ENCODE results near the gene PDSS2.

PDSS2 gene, protein sequence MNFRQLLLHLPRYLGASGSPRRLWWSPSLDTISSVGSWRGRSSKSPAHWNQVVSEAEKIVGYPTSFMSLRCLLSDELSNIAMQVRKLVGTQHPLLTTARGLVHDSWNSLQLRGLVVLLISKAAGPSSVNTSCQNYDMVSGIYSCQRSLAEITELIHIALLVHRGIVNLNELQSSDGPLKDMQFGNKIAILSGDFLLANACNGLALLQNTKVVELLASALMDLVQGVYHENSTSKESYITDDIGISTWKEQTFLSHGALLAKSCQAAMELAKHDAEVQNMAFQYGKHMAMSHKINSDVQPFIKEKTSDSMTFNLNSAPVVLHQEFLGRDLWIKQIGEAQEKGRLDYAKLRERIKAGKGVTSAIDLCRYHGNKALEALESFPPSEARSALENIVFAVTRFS

DNA sequence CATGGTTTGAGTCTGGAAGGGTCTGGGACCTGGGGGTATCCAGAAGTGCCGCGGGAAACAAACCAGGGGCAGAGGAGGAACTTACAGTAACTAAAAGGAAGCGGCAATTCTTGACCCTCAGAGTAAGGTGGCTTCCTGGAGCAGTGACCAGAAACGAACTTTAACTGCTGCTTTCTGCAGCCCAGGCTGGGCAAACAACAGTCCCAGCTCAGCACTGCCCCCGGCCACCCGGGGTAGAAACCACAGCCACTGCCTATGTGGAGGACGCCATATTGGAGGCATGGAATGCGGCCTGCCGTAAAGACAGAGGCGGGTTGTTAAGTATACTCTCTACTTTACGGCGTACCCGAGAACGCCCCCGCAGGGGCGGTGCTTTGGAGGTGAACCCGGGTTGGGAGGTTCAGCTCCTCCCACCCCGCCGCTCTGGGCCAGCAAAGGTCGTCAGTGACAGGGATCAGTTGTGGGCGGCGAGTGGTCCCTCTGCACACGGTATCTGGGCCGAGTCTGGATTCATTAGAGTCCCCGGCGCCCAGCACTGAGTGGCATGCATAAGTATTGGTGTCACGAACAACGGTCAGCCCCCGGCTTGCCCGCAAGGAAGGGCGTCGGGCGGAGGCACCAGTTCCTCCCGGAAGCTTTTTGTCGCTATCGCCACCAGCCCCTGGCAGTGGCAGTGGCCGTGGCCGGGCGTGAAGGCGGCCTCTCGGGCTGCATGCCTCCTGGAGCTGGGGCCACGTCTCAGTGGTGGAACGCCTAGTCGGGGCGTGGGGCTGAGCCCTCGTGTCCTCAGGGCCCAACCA, at the start of gene PDSS2:
Gene PDSS2, minus strand, starts transcription at position 282 of the 800 bp plus-strand sequence. Its CDS starts 279 bp downstream, at position 3.
- in situ Hi-C loops (cut with MboI; ENCODE audit: low sequenced_read_pairs): no loop called here

DNA sequence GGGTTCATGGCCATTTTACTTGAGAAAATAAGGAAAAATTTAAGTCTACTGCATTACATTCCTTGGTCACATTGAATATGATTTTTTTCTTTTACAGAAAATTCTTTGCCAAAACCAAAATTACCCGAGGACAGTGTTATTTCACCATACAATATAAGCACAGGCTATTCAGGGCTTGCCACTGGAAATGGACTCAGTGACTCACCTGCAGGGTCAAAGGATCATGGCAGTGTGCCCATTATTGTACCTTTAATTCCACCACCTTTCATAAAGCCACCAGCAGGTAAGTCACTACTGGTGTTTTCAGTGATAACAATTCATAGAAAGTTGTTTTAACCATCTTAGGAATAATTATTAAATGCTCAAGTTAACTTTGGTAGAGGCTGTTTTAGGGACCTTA, 46.8 kb upstream of the PDSS2 start:
- in situ Hi-C loops (cut with MboI; ENCODE audit: low sequenced_read_pairs): no loop called here

DNA sequence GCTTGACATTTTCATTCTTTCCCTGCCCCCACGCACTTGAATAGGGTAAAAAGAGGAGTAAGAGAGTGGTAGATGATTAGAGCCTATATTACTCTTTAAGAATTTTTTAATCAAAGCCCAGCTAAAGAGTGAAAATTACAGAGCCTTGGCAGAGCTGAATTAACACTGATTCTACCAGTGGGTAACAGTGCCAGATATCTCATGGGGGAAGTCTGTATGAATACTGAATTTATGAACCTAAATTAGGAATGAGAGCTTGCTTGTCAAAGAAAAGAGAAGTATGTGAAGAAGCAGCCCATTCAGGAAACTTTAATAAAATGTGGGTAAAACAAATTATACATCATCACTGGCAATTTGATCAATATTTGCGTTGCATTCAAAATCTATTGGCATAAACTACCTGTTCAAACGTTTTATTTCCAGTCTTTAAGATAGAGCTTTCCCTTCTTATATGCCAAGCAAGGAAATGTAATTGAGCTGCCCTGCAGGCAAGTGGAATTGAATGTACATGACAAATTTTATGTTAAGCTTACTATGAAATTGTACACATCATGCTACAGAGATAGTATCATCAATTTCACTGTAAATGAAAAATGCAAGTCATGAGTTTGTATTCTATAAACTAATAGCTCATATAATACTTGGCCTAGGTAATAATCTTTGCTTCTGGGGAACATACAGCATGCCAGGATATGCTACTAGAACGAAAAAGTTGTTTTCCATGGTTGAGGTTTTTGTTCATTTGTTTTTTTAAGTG, 45.1 kb upstream of the PDSS2 start:
- in situ Hi-C loops (cut with MboI; ENCODE audit: low sequenced_read_pairs): no loop called here

DNA sequence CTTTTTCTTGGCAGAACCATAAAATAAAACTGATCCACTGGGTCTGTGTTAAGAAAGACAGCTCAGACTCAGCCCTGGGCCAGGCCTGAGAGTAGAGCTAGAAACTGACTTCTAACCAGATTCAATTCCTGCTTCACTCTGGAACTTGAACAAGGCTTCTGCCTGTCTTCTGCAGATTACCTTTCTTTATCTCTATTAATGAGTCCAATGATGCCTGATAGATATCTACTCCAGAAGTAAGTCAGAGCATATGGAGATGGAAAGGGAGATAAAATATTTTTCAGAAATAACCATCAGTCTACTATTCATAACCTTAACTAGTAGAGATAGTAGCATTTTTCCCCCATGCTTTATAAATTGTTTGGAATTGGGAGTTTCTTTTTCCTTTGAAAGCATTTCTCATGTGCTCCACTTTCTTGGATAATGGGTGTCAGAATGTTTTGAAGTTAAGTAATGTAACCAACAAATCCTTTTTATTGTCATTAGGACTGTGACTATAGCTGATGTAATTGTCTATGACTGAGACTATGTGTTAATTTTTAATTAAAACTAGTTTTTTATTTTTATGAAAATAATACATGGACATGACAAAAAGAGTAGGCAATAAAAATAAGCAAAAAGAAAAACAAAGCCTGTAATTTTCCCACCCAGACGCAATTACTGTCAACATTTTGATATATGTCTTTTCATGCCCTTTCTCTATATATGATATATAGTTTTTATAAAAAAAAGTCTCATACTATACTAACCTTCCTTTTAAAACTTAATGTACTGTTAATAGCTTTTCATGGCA, 37.7 kb upstream of the PDSS2 start:
- in situ Hi-C loops (cut with MboI; ENCODE audit: low sequenced_read_pairs): no loop called here

DNA sequence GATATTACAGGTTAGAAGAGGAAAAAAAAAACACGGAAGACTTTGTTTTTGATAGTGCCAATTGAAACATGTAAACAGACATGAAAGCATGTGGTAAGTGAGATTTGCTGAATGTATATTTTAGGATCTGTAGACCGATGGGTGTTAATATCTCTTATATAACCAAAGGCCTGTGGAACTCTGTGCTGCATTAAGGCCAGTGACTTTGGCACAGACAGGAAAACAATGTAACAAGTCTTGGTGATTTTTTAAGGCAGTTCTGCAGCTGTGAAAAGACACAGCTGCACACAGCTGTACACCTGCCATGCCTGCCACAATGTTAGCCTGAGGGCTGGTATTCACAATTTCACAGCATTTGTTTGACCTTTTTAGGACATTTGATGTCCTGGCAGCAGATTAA, 36.6 kb upstream of the PDSS2 start:
- in situ Hi-C loops (cut with MboI; ENCODE audit: low sequenced_read_pairs): no loop called here

DNA sequence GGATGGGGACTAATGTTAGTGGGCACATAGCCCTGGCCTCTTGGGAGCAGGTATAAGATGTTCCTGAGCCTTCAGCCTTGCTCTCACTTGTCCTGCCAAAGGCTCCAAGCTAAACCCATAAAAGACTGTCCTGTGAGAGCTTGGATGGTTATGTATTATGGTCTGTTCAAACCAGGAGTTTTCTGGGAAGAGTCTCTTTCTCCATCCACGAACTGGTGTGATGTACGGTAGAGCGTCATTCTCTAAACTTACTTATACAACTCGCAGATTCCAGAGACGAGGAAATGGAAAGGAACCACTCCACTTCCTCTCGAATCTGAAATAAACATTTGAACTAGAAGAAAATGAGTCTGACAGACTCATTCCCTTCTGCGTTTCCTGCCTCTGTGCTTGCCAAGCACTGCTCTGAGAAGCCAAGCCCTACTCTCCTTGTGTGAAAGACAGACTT, 35.9 kb upstream of the PDSS2 start:
- in situ Hi-C loops (cut with MboI; ENCODE audit: low sequenced_read_pairs): no loop called here

DNA sequence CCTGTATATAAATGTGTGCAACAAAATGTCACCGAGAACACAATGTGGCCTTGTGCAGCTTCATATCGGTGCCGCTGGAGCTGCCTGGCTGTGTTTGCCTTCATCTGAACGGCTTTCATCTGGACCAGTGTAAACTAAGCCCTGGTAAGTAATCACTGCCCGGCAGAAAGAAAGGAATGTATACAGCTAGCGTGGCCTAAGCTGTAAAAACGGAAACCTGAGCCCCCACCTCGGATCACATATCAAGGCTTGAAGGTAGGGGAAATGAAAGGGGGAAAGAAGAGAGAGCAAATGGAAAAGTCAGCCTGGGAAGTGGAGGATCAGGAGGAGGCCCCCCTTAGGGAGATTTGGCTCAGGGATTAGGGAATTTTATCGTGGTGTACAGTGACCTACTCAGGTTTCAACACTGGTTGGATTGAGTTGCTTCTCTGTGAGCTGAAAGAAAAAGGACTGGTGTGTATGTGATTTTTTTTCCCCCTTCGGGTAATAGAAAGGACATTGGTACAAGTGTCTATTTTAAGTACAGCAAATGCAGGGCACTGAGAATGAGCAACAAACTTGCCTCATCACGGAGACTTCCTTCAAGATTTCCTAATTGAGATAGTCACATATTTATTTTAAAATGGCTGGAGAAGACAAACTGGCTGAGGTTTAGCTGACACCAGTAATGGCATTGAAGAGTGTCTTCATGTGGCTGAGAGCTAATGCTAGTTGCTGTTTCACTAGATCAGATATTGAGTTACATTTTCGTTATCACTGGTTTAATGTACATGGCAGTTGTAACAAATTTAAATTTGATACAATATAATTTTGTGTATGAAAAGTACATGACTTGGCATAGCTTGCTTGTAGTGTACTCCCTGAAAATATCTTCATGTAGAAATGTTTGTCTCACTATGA, 34.0 kb upstream of the PDSS2 start:
- in situ Hi-C loops (cut with MboI; ENCODE audit: low sequenced_read_pairs): no loop called here

DNA sequence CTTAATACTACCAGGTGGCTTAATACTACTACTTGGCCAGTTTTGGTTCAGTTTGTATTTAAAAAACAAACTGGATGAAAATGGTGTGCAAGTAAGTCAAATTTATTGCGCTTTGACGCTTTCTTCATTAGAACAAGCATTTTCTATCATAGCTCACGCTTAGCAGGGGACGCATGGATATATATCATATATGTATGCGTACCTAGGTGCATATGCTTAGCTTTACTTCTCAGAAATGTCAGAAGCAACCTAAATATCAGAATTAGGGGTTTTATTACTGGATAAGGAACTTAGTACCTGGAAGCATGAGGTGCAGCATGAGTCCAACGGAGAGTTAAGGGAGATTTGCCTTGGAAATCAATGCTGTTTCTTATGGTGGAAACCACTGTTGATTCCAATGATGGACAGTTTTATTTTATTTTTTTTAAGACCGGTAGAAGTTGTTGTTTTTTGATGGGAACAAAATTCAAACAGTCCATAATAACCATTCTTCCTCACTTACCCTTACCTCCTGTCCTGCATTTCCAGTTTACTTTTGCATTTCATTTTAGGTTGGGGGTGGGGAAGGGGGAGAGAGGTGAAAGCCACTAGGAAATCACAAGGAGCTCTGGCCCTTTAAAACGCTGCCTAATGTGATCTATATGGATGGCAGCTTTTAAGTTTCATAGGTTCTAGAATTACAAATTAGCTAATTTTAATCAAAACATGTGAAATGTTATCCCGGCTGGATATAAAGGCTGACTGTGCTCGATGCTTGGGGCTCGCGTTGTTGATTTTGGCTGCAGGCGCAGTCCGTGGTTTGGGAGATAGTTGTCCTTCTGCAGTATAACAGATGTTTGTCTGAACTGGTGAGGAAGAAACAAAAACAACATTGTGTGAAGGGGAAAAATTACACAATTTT, 32.6 kb upstream of the PDSS2 start:
- in situ Hi-C loops (cut with MboI; ENCODE audit: low sequenced_read_pairs): no loop called here

DNA sequence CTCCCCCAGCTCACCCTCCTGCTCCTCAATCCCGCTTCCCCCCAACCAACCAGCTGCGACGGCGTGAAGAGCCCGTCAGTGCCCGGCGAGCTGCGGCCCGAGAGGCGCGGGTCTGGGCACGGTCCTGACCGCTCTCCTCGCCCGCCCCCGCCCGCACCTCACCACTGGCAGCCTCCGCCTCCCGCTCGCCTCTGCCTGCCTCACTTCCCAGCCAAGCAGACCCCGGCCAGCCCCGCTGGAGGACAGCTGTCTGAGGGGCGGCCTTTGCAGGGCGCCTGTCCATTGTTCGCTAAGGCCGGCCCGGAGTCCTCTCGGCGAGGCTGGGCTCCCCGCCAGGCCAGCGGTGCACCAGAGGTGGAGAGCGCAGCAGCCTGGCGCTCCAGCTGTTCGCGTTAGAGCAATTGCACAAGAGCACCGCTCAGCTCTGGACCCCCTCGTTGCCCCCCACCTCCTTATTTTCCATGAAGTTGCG, 31.8 kb upstream of the PDSS2 start:
- in situ Hi-C loops (cut with MboI; ENCODE audit: low sequenced_read_pairs): no loop called here

DNA sequence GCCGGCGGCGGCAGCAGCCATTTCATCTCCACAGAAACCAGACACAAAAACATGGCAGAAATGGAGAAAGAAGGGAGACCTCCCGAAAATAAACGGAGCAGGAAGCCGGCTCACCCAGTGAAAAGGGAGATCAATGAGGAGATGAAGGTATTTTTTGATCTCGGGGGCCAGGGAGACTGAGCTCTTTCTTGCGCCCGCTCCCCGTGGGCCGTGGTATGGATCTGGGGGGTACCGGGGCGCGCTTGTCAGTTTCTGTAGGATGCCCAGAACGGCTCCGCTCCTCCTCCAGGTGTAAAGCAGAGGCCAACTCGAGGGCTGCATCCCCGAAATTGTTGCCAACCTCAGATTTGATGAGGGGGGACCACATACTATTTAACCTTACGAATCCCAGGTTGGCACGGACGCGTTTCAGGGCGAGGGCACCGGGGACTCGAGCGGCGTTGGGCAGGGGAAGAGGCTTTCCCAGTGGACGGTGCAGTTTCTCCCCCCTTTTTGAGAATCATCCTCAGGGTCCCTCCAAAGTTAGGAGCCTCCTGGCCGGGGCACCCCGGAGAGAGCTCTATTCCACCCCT, 31.3 kb upstream of the PDSS2 start:
- in situ Hi-C loops (cut with MboI; ENCODE audit: low sequenced_read_pairs): no loop called here

DNA sequence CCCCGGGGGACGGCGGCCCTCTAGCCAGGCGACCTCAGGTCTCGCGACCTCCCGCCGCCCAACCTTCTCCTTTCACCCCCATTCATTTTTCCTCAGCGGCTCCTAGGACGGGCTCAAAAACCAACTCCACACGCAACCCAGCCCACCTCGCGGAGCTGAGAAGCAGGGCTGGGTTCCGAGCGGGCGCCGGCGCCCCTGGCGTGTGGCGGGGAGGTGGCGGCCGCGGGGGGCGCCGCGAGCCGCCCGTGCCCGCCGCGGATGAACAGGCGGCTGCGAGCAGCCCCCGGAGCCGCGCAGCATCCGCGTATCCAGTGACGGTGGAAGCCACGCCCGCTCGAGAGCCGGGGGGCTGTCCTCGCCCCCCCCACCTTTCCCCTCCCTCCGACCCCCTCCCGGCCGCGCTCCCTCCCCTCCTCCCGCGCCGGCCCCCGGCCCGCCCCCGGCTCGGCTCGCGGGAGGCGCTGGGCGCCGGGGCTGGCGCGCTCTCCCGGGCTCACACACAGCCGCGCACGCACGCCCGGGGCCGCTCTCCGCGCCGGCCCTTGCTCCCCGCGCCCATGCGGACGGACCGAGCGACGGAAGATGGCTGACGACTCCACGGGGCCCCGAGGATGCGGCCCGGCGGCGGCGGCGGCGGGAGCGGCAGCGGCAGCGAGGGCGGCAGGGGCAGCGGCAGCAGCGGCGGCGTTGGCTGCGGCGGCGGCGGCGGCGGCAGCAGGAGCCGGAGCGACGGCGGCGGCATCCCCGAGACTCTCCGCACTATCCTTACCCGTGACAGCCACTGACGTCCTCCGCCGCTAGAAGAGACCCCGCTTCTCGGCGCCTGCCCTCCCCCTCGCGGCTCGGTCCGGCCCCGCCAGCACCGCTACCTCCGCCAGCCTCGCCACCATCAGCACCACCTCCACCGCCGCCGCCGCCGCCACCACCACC, 30.5 kb upstream of the PDSS2 start, which contains the start of gene SOBP:
Gene SOBP, plus strand, starts transcription at position 482 of the 930 bp plus-strand sequence. CDS start 500 bp downstream, outside the sequence.
- in situ Hi-C loops (cut with MboI; ENCODE audit: low sequenced_read_pairs): no loop called here

DNA sequence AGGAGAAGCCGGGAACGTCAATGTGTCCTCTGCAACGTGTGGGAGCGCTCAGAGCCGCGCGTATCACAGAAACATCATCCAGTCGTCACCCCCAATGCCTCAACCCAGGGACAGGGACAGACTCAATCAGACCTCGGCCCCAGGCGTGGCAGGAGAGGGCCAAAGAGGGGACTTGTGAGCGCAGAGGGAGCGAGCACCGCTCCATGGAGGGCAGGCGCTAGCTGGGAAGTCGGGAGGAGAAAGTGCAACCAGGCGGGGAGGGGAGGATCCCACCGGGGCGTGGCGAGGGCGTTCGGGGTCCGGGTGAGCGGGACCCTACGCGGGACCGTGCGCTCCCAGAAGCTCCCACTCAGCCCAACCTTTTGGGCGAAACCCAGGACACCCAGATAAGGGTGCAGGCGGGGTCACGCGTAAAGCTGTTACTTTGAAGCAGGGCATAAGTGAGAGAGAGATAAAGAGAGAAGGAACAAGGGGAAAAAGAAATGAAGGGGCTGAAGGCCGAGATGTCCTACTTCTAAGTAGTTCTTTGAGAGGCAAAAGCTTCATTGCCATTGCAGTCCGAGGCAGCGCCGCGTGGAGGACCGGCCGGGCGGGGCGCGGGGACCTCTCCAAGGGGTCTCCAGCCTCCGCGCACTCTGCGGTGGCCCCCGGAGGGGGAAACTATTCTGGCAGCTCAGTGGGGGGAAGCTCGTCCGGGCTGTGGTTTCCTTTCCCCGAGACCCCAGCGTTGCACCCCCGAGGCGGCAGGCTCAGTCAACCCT, 29.7 kb upstream of the PDSS2 start:
- in situ Hi-C loops (cut with MboI; ENCODE audit: low sequenced_read_pairs): no loop called here

DNA sequence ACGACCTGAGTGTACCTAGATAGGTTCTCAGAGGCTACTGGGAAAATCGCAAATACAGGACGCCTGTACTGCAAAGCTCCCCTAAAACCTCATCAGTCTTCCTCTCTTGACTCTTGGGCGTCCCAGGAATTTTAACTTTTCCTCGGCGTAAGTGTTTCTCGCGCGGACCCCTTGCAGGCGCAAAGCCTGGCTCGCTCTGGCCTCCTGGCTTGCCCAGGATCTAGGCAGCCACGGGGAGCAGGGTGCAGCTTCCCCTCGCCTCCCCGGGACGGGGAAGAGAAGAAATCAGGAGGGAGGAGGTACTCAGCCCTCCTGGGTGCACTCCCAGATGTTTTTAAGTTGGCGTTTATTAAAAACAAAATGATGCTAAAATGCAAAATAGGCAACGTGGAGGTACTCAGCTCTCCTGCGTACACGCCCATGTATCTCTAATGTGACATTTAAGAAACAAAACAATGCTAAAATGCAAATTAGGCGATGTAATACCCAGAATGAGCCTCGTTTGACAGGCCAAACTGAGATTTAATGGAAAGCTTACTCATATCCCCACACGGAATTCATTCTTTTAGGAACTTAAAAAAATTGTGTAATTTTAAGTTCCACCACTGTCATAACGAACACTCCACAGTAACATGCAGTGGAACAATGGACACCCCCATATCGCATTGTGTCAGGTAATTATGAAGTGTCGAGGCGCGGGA, 29.0 kb upstream of the PDSS2 start:
- in situ Hi-C loops (cut with MboI; ENCODE audit: low sequenced_read_pairs): no loop called here

DNA sequence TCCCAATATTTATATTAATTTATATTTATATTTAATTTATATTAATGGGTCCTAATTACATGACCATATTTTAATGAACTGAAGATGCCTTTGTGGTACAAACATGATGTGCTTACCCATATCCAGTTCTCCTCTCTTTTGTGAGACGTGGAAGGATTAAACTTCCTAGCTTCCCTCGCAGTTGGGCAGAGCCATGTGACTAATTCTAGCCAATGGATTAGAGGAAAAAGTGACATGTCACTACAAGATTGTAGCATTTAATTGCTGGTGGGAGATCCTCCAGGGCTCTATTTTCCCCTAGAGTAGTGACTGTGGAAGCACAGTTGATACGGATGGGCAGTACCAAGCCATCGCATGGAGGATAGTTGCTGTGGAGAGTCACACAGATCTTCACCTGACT, 25.8 kb upstream of the PDSS2 start:
- in situ Hi-C loops (cut with MboI; ENCODE audit: low sequenced_read_pairs): no loop called here

DNA sequence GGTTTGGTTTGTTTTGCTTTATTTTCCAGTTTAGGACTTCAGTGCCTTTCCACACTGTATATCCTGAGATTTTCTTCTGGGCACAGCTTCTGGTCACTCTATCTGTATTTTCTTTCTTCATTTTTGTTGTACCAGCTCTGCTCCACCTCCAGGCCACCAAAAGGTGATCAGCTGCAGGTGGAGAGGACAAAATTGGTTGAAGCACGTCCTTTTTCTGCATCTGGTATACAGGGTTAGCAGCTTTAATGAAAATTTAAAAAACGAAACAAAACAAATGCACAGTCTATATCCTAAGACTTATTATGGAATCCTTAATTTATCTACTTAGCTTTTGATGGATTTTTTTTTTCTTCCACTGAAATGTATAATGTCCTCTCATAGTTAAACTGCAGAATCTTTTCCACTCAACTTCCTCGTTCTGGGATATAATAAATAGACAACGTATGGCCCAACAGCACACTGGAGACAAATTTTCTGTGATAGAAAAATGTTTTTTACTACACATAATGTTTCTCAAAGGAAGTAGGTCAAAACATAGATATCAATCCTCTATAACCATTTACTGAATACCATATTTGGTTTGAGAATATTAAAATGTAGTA, 19.8 kb upstream of the PDSS2 start:
- in situ Hi-C loops (cut with MboI; ENCODE audit: low sequenced_read_pairs): no loop called here

Data from HL-60/S4 treated with phorbol 12-myristate 13-acetate at 8.2 ng/mL for 4 days and 3 days (cell line).